Skeletal muscle tissue (tissue), 4 donors: ENCODE measurements around the gene TFDP2. TPM values are rescaled to one million over a fixed set of nuclear protein-coding genes. Genes with fewer than 3 reads are reported as not detected.
"Not testable (repeated sequence)": the region's sequence is repeated elsewhere in the genome, so short reads cannot be mapped to it uniquely, and the experiment has no call there.

Experiments
- H3K27ac ChIP-seq: one replicate; pipeline ENCODE4 v1.7.0; 2013; ENCODE audit warnings: mild to moderate bottlenecking, low read depth, low read length, inconsistent platforms
- H3K27me3 ChIP-seq, 3 donors: one replicate each; pipeline ENCODE4 v1.7.0; 2013; ENCODE audit warnings: low read length in 3 of 3; ENCODE audit not compliant: control insufficient read depth in 3 of 3, insufficient read depth in 3 of 3
- H3K36me3 ChIP-seq, 3 donors: one replicate each; pipeline ENCODE4 v1.7.0; 2013; ENCODE audit warnings: low read length in 3 of 3; ENCODE audit not compliant: control insufficient read depth in 3 of 3, insufficient read depth in 3 of 3
- H3K4me1 ChIP-seq, 3 donors: one replicate each; pipeline ENCODE4 v1.7.0; 2013; ENCODE audit warnings: low read length in 3 of 3, mild to moderate bottlenecking in 3 of 3; ENCODE audit not compliant: control insufficient read depth in 3 of 3, insufficient read depth in 3 of 3
- H3K4me3 ChIP-seq, 3 donors: one replicate each; pipeline ENCODE4 v1.7.0; 2013; ENCODE audit warnings: low read length in 3 of 3
- H3K9ac ChIP-seq, 3 donors: one replicate each; pipeline ENCODE4 v1.7.0; 2013; ENCODE audit warnings: low read length in 3 of 3, mild to moderate bottlenecking in 3 of 3, moderate library complexity in 2 of 3, low read depth in 1 of 3
- H3K9me3 ChIP-seq, 3 donors: one replicate each; pipeline ENCODE4 v1.7.0; 2013; ENCODE audit warnings: low read length in 3 of 3; ENCODE audit not compliant: control insufficient read depth in 3 of 3
- total RNA-seq: library from RNA; depleted of rRNA; stranded (reverse); fragments of >200 nt; gene quantifications from one replicate; pipeline ENCODE4 v1.2.3, GENCODE V29; 2014
- donor health status: Osteomylitis.

The TFDP2 gene
- total RNA-seq, 1 donor from 2014 or later, result 29.2 TPM

GRCh38 chr3:141981084-141981483 lies 168.3 kb downstream of the TFDP2 start:
- Histone ChIP-seq H3K9ac (no peak overlapping the region), H3K4me1 (no peaks in the 10 kb centered on the region), H3K27me3 (no peaks in the 10 kb centered on the region)

GRCh38 chr3:141979050-141979671 lies 170.2 kb downstream of the TFDP2 start:
- H3K9ac ChIP-seq, result no peak overlapping the region
- no peak overlapping the region for H3K4me3 ChIP-seq
- H3K36me3 ChIP-seq, result peaks cover 0 to 5% (median 2%) of the 10 kb centered on the region in 3 donors
- no peaks in the 10 kb centered on the region for H3K27me3 ChIP-seq
- H3K4me1 ChIP-seq, result no peaks in the 10 kb centered on the region
- H3K9me3 ChIP-seq, result no peaks in the 10 kb centered on the region
- H3K27ac ChIP-seq, result no peak overlapping the region

More at GRCh38 chr3:141981084-141981483, 168.3 kb downstream of the TFDP2 start:
- Histone ChIP-seq H3K9me3 (no peaks in the 10 kb centered on the region), H3K4me3 (no peak overlapping the region), H3K36me3 (peaks cover 0 to 5% (median 2%) of the 10 kb centered on the region in 3 donors), H3K27ac (no peak overlapping the region)

- H3K4me3 ChIP-seq, H3K27ac ChIP-seq, H3K27me3 ChIP-seq, H3K4me1 ChIP-seq, H3K36me3 ChIP-seq, H3K9ac ChIP-seq, H3K9me3 ChIP-seq: not testable (repeated sequence)
Observed at GRCh38 chr3:141974777-141975176, 174.6 kb downstream of the TFDP2 start.

GRCh38 chr3:141972399-141972798 lies 176.9 kb downstream of the TFDP2 start:
- H3K27ac ChIP-seq, result no peak overlapping the region
- no peaks in the 10 kb centered on the region for H3K27me3 ChIP-seq
- H3K9me3 ChIP-seq, result no peaks in the 10 kb centered on the region
- H3K4me1 ChIP-seq, result no peaks in the 10 kb centered on the region
- H3K4me3 ChIP-seq, result no peak overlapping the region
- no peak overlapping the region for H3K9ac ChIP-seq
- peaks cover 8 to 11% (median 9%) of the 10 kb centered on the region in 3 donors for H3K36me3 ChIP-seq

GRCh38 chr3:141971571-141971970 lies 177.8 kb downstream of the TFDP2 start:
- Histone ChIP-seq H3K9ac (no peak overlapping the region), H3K27ac (no peak overlapping the region), H3K9me3 (no peaks in the 10 kb centered on the region), H3K4me3 (no peak overlapping the region), H3K27me3 (no peaks in the 10 kb centered on the region), H3K36me3 (peaks cover 8 to 11% (median 9%) of the 10 kb centered on the region in 3 donors), H3K4me1 (no peaks in the 10 kb centered on the region)

GRCh38 chr3:141969711-141970110 lies 179.6 kb downstream of the TFDP2 start:
- Histone ChIP-seq H3K4me3 (no peak overlapping the region), H3K27me3 (no peaks in the 10 kb centered on the region), H3K9me3 (no peaks in the 10 kb centered on the region), H3K9ac (no peak overlapping the region), H3K27ac (no peak overlapping the region), H3K36me3 (peaks cover 6 to 8% (median 7%) of the 10 kb centered on the region in 3 donors), H3K4me1 (no peaks in the 10 kb centered on the region)

GRCh38 chr3:141965471-141965870 lies 183.9 kb downstream of the TFDP2 start:
- H3K9ac ChIP-seq, result no peak overlapping the region
- no peaks in the 10 kb centered on the region for H3K27me3 ChIP-seq
- no peaks in the 10 kb centered on the region for H3K4me1 ChIP-seq
- H3K9me3 ChIP-seq, result no peaks in the 10 kb centered on the region
- no peak overlapping the region for H3K4me3 ChIP-seq
- no peak overlapping the region for H3K27ac ChIP-seq
- peaks cover 12 to 14% (median 12%) of the 10 kb centered on the region in 3 donors for H3K36me3 ChIP-seq

GRCh38 chr3:141963301-141963700 lies 186.0 kb downstream of the TFDP2 start:
- H3K4me3 ChIP-seq, result no peak overlapping the region
- H3K36me3 ChIP-seq, result peaks cover 10 to 14% (median 14%) of the 10 kb centered on the region in 3 donors
- H3K27me3 ChIP-seq, result no peaks in the 10 kb centered on the region
- H3K9me3 ChIP-seq, result no peaks in the 10 kb centered on the region
- no peak overlapping the region for H3K9ac ChIP-seq
- H3K4me1 ChIP-seq, result no peaks in the 10 kb centered on the region
- H3K27ac ChIP-seq, result no peak overlapping the region

GRCh38 chr3:141960731-141961130 lies 188.6 kb downstream of the TFDP2 start:
- Histone ChIP-seq H3K4me3 (no peak overlapping the region), H3K27ac (no peak overlapping the region), H3K9me3 (no peaks in the 10 kb centered on the region), H3K36me3 (peaks cover 10 to 14% (median 10%) of the 10 kb centered on the region in 3 donors), H3K9ac (no peak overlapping the region), H3K27me3 (no peaks in the 10 kb centered on the region), H3K4me1 (no peaks in the 10 kb centered on the region)

- H3K27ac ChIP-seq, result no peak overlapping the region
- H3K36me3 ChIP-seq, result peaks cover 10 to 14% (median 10%) of the 10 kb centered on the region in 3 donors
- H3K9me3 ChIP-seq, result no peaks in the 10 kb centered on the region
- no peaks in the 10 kb centered on the region for H3K4me1 ChIP-seq
- no peak overlapping the region for H3K9ac ChIP-seq
- H3K27me3 ChIP-seq, result no peaks in the 10 kb centered on the region
- H3K4me3 ChIP-seq, result no peak overlapping the region
Observed at GRCh38 chr3:141959589-141960554, 189.5 kb downstream of the TFDP2 start.
